Cardiac fibroblast (primary cell): Measurements from ENCODE around the gene TRA2B.
A peak's percentile ranks its signal among the peaks of the same experiment; 100 is the strongest.

ENCODE experiments used
- DNase-seq, 2 donors: peaks; one replicate each; pipeline versions ENCODE4 v3.0.0 to v3.0.0-alpha.2; 2010; ENCODE audit warnings: low read depth in 2 of 2
- H3K4me3 ChIP-seq, 2 donors: replicated peaks in 1 of 2; 1 replicate in 1 of 2; 2 replicates in 1 of 2; pipeline ENCODE4 v1.5.1; 2011; ENCODE audit warnings: low read depth in 2 of 2, low read length in 2 of 2, mild to moderate bottlenecking in 2 of 2, moderate library complexity in 1 of 2
- CTCF ChIP-seq: IDR thresholded peaks from one replicate; pipeline ENCODE4 v1.5.1; 2011; ENCODE audit warnings: low read depth, mild to moderate bottlenecking, low read length, inconsistent platforms

The TRA2B gene

GRCh38 chr3:185935465-185936272, 2.1 kb downstream of the TRA2B start:
- peak in 1 of 2 donors; percentile 20 for DNase-seq
- peak overlapping the region; percentile 71 to 97 for H3K4me3 ChIP-seq
- no peak for TF ChIP-seq CTCF

- DNase-seq: peak in 1 of 2 donors; percentile 21
- peak overlapping the region; percentile 71 to 97 for H3K4me3 ChIP-seq
- TF ChIP-seq CTCF: no peak
Measured at GRCh38 chr3:185934767-185935464, 2.9 kb downstream of the TRA2B start.

GRCh38 chr3:185934174-185934557, 3.6 kb downstream of the TRA2B start:
- DNase-seq: no peak
- H3K4me3 ChIP-seq: peak overlapping the region; percentile 14 to 71
- TF ChIP-seq CTCF: no peak

GRCh38 chr3:185933374-185934173, 4.2 kb downstream of the TRA2B start:
- TF ChIP-seq CTCF: no peak
- DNase-seq: no peak
- peak overlapping the region in 1 of 2 donors; percentile 71 for H3K4me3 ChIP-seq

- TF ChIP-seq CTCF: no peak
- DNase-seq: peak in 1 of 2 donors; percentile 25
- H3K4me3 ChIP-seq: no peak overlapping the region
Measured at GRCh38 chr3:185931777-185932612, 5.8 kb downstream of the TRA2B start.
